ENCODE results near the gene CRYBG1. TPM values are rescaled to one million over a fixed set of nuclear protein-coding genes. Genes with fewer than 3 reads are reported as not detected.
"Not testable (repeated sequence)": the region's sequence is repeated elsewhere in the genome, so short reads cannot be mapped to it uniquely, and the experiment has no call there.

CRYBG1 gene
- total and polyA plus RNA-seq, 10 of the 15 experiments (the other 5 are each of a cell fraction or from before 2014, with no cell fraction given) = 6.5 to 57.0 (median 25.2) TPM

DNA sequence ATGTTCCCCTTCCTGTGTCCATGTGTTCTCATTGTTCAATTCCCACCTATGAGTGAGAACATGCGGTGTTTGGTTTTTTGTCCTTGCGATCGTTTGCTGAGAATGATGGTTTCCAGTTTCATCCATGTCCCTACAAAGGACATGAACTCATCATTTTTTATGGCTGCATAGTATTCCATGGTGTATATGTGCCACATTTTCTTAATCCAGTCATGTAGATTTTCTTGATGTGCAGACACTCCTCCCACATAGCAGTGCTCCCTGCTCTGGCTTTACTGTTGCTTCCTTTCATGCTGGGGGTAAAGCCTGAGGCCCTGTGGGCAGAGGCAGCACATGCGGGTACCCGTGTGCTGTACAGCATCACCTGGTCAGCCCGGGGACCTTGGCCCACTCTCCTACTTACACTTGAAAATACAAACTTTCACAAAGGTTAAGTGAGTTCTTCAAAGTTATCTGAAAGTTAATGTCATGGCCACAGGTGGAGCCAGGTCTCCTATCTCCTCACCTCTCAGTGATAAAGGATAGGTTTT is 188.5 kb downstream of the CRYBG1 start:
- FAIRE-seq; H3K4me3 ChIP-seq; POLR2A ChIA-PET; H3K4me1 ChIP-seq (ENCODE audit: control insufficient read depth, insufficient read depth, low read length); SMC1A ChIA-PET (ENCODE audit: uncharacterized antibody, unreplicated experiment); RAD21 ChIA-PET (ENCODE audit: unreplicated experiment); BruUV-seq (replicated peaks); DNase-seq (ENCODE audit: low read depth, low spot score); H4K20me1 ChIP-seq (ENCODE audit: control insufficient read depth, insufficient read depth); ATAC-seq; in situ Hi-C loops (cut with MboI); H2AFZ ChIP-seq (ENCODE audit: control insufficient read depth, low read depth, low read length); H3K27ac ChIP-seq (ENCODE audit: control insufficient read depth, insufficient read depth); CTCF ChIA-PET; H3K4me2 ChIP-seq (ENCODE audit: control insufficient read depth, insufficient read depth); H3K27me3 ChIP-seq (replicated peaks in 1 of 2; ENCODE audit: control insufficient read depth in 2 of 2, insufficient read depth in 2 of 2, low read length in 1 of 2); H3K9me3 ChIP-seq (replicated peaks; ENCODE audit: control insufficient read depth, insufficient read depth, low read length); H3K79me2 ChIP-seq (ENCODE audit: control insufficient read depth, insufficient read depth, low read length); H3K9ac ChIP-seq (ENCODE audit: control insufficient read depth, insufficient read depth, low read length); intact Hi-C loops (cut with micrococcal nuclease; ENCODE audit: unreplicated experiment): not testable (repeated sequence)
- peaks cover 3 to 45% of the 10 kb centered on the region in 2 experiments for H3K36me3 ChIP-seq (ENCODE audit: control insufficient read depth in 2 of 2, insufficient read depth in 2 of 2, low read length in 1 of 2)
- 100% methylated on average over 3 of the region's 6 CpGs for WGBS (ENCODE audit: insufficient coverage, insufficient replicate concordance, low lambda C conversion rate, missing lambda C conversion rate)

DNA sequence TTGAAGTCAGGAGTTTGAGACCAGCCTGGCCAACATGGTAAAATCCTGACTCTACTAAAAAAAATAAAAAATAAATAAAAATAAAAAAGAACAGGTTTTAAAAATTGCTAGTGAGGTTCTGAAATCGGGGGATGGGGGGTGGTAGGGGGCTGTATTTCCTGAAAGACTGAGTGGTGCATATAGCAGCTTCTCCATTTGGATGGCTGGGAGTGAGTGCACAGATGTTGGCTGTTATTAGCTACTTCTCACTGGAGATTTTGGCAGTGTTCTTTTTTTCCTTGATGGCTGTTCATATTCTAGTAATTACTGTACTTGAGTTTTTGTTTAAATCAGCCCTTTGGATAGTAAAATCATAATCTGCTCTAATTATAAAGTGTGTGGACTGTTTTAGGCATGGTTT is 189.0 kb downstream of the CRYBG1 start:
- H3K36me3 ChIP-seq (ENCODE audit: control insufficient read depth in 2 of 2, insufficient read depth in 2 of 2, low read length in 1 of 2) = peaks cover 5 to 44% of the 10 kb centered on the region in 2 experiments
- H3K79me2 ChIP-seq (ENCODE audit: control insufficient read depth, insufficient read depth, low read length) = no peaks in the 10 kb centered on the region
- no peaks in the 10 kb centered on the region; the same call in 2 of the 3 replicates for H3K9me3 ChIP-seq (replicated peaks; ENCODE audit: control insufficient read depth, insufficient read depth, low read length)
- in situ Hi-C loops (cut with MboI) (no loop called here), intact Hi-C loops (cut with micrococcal nuclease; ENCODE audit: unreplicated experiment) (no loop called here)
- no TSS peak for BruUV-seq (replicated peaks)
- ChIA-PET CTCF (interaction anchor here (1.5 kb wide), 1 partner anchor 105 kb away, joined by 4 read pairs; no protein-coding TSS in a partner anchor), SMC1A (ENCODE audit: uncharacterized antibody, unreplicated experiment) (interaction anchor here (1.5 kb wide), 1 partner anchor 36 kb away, joined by 4 read pairs; no protein-coding TSS in a partner anchor), RAD21 (ENCODE audit: unreplicated experiment) (no interaction called here), POLR2A (no interaction called here)
- no peaks in the 10 kb centered on the region for H3K4me1 ChIP-seq (ENCODE audit: control insufficient read depth, insufficient read depth, low read length)
- no peak overlapping the region for H2AFZ ChIP-seq (ENCODE audit: control insufficient read depth, low read depth, low read length)
- DNase-seq (ENCODE audit: low read depth, low spot score) = no peak
- H3K4me2 ChIP-seq (ENCODE audit: control insufficient read depth, insufficient read depth) = no peak overlapping the region
- H3K9ac ChIP-seq (ENCODE audit: control insufficient read depth, insufficient read depth, low read length) = no peak overlapping the region
- H4K20me1 ChIP-seq (ENCODE audit: control insufficient read depth, insufficient read depth) = no peaks in the 10 kb centered on the region
- TF ChIP-seq POLR2AphosphoS5 (IDR thresholded peaks at IDR 0.05; ENCODE audit: low read length) (peak; percentile 59; the same call in 1 of the 2 replicates), CBFB (IDR thresholded peaks at IDR 0.05; ENCODE audit: low read depth) (no peak)
- no peak for ATAC-seq
- 100% methylated on average over 1 of the region's 1 CpG for WGBS (ENCODE audit: insufficient coverage, insufficient replicate concordance, low lambda C conversion rate, missing lambda C conversion rate)
- H3K27ac ChIP-seq (ENCODE audit: control insufficient read depth, insufficient read depth) = no peak overlapping the region
- no peaks in the 10 kb centered on the region for H3K27me3 ChIP-seq (replicated peaks in 1 of 2; ENCODE audit: control insufficient read depth in 2 of 2, insufficient read depth in 2 of 2, low read length in 1 of 2)
- no peak overlapping the region for H3K4me3 ChIP-seq
- FAIRE-seq = no peak
